NK-92 (cell line): ENCODE data around the gene RPL27A.

ENCODE experiments used
- DNase-seq: peaks from one replicate; lab custom pipeline; 2025; ENCODE audit not compliant: unreplicated experiment; lab: John Stamatoyannopoulos, UW

The RPL27A gene

GRCh38 chr11:8720352-8720751 is 37.8 kb downstream of the RPL27A start:
- DNase-seq: no peak

- DNase-seq: no peak
These were observed 38.4 kb downstream of the RPL27A start for GRCh38 chr11:8720868-8721608.

GRCh38 chr11:8721609-8722500 is 39.3 kb downstream of the RPL27A start:
- no peak for DNase-seq

DNA sequence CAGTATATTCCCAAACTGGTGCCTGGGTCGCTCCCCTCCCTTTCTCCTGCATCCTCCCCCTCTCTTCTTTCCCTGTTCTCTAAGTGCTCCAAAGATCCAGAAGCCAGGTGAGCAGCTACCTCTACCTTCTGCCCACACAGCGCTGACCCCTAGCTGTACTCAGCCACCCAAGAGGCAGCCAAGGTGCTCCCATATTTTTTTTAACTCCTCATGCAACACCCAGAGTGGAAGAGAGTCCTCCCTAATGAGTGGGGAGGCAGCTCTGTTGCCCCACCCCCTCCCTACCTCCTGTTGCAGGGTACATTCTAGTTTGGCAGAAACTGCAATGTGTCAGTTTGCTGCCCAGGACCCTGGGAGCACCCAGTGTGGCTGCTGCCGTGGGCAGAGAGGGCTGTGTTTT is 40.2 kb downstream of the RPL27A start:
- no peak for DNase-seq

- DNase-seq: no peak
These were observed 41.1 kb downstream of the RPL27A start for GRCh38 chr11:8723711-8724110.

- no peak for DNase-seq
These were observed 42.1 kb downstream of the RPL27A start for GRCh38 chr11:8724682-8725081.

DNA sequence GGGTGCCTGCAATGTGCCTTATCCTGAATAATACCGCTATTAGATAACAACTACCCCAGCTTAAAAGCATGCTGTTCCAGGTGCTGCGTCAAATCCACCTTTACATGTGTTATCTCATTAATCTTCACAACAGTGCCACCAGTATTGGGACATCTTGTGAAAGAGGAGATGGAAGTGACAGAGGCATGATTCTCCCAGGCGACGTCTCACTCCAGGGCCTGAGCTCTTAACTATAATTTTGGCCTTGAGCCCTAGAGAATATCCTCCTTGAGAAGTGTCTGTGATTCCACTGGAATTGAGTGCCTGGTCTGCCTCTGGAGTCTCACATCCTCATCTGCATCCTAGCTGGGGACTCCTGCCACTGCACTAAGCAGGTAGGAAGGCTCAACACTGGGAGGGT is 43.8 kb downstream of the RPL27A start:
- DNase-seq: no peak

- no peak for DNase-seq
These were observed 46.0 kb downstream of the RPL27A start for GRCh38 chr11:8728563-8728962.

GRCh38 chr11:8729067-8729466 is 46.5 kb downstream of the RPL27A start:
- no peak for DNase-seq

DNA sequence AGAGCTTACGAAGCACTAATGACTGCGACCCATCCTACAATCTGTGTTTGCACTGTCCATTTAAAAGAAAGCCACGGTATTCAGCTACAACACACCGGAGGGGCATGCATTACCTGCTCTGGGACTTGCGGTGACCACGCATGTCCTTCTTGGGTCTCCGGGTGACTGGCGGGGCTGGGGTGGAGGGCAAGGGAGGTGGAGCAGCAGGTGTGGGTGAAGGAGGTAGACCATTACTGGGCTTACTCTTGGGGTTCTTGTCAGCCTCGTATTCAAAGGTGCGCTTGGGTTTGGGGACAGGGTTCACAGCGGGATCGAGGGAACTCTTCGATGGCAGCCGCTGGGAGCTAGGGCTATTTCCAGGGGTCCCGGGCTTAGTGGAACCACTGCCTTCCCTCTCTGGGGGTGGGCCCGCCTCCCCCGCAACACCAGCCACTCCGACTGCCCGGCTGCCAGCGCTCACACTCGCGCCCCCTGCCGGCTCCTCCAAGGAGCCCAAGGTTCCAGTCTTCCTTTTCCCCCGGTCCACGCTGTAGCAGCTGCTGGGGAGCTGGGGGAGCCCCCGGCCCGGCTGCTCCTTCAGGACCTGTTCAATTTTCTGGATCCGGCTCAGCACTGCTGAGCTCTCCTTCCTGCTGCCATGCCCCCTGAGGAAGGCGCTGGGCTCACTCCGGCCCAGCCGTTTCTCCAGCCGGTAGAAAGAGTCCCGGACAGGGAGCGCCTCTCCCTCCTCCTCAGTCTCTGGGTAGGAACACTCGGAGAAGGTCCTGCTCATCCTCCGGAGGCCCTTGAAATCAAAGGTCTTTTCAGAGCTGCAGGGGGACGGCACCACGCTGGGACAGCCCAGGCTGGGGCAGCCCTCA is 47.5 kb downstream of the RPL27A start:
- no peak for DNase-seq

GRCh38 chr11:8730697-8731020 is 48.1 kb downstream of the RPL27A start:
- no peak for DNase-seq

DNA sequence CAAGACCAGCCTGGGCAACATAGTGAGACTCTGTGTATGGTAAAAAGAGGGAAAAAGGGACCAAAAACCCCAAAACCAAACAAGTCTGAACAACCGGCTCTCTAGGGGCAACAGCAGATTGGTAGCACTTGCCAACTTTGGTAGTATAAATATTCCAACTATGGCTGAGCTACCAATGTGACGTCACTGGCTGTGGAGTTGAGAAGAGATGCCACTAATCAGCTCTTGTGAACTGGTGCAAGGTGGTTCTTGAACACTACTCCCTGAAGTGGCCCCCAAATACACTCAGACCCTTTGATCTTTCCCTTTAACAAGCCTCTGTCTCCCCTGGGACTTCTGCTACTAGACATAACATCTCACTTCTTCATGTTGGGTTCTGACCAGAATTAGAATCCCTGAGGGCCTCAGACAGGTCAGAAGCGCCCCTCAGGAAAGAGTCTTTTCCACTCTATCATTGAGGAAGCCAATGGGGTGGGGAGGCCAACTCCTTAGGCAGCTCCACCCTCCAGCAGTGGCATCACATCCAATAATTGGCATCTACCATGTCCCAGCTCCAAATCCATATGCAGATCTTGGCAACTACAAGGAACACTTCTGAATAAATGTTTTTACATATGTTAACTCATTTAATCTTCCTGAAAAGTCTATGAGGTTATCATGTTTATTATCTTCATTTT is 49.2 kb downstream of the RPL27A start:
- no peak for DNase-seq

GRCh38 chr11:8732324-8732670 is 49.7 kb downstream of the RPL27A start:
- no peak for DNase-seq

GRCh38 chr11:8732748-8733241 is 50.2 kb downstream of the RPL27A start:
- DNase-seq: no peak

DNA sequence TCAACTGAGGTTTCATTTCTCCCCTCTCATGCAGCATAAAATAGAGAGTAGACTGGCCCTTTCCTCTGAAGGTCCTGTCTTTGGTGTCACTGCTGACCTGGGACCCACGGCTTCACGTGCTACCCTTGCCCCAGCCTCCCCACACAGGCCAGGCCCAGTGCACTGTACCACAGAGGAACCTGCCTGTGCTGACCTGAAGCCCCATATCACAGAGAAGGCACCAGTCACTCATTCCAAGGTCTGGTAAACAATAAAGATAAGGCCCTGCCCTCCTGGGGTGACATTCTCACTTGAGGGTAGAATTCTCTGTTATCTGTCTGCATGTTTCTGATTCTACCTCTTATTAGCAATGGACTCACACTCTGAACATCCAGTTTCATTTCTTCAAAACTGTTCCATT is 51.3 kb downstream of the RPL27A start:
- DNase-seq: no peak

- no peak for DNase-seq
These were observed 52.5 kb downstream of the RPL27A start for GRCh38 chr11:8735094-8735493.

DNA sequence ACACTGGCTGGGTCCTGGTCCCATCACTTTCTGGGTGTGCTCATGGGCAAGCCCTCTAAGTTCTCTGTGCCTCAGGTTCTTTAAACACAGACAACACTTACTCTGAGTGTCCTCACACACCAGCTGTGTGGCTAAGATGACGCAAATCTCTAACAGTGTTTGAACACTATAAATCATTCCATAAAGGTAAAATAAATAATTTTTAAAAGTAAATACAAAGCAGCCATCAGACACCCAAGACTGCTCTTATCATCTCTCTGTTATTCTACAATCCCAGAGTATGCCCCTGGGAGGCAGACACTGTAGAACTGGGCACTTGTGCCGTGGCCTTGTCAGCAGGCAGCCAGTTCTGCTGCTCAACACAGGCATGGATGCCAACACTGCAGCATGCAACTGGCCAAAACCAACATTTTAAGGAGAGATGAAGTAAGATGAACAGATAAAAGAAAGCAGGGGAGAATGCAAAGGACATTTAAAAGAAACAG is 56.8 kb downstream of the RPL27A start:
- no peak for DNase-seq
